OCI-LY7 (cell line): ENCODE measurements around the gene SLC17A2. TPM values are rescaled to one million over a fixed set of nuclear protein-coding genes. Genes with fewer than 3 reads are reported as not detected.

Source experiments
- BruUV-seq: library from RNA; stranded (reverse); fragments of 400-500 nt; replicated peaks from 2 replicates; lab custom pipeline; 2021; lab: Mats Ljungman, UMichigan
- CTCF ChIA-PET: fragments of 300-600 bp; sonication (Branson Sonifier 250); formaldehyde crosslinking; loops from one replicate; lab custom pipeline; 2022; ENCODE audit warnings: antibody characterized with exemption; ENCODE audit not compliant: unreplicated experiment; lab: Charles Lee
- POLR2A ChIA-PET: fragments of 300-600 bp; sonication (Branson Sonifier 250); formaldehyde crosslinking; loops from one replicate; lab custom pipeline; 2022; ENCODE audit warnings: antibody characterized with exemption; lab: Charles Lee
- DNase-seq: peaks from one replicate; pipeline ENCODE4 v3.0.0-alpha.2; 2015; ENCODE audit warnings: low spot score
- H2AFZ ChIP-seq: fragments of 200-600 bp; sonication (generic), shearing (Covaris generic); 2 replicates; pipeline ENCODE4 v1.6.1; 2014; ENCODE audit warnings: mild to moderate bottlenecking, antibody characterized with exemption, low read length, moderate library complexity
- H3K27ac ChIP-seq: fragments of 200-600 bp; sonication (generic); 2 replicates; pipeline ENCODE4 v1.5.1; 2014; ENCODE audit warnings: mixed run types, low read depth, mild to moderate bottlenecking, moderate library complexity, low read length, inconsistent platforms; ENCODE audit not compliant: poor library complexity, severe bottlenecking
- H3K36me3 ChIP-seq: fragments of 200-600 bp; sonication (generic); 2 replicates; pipeline ENCODE4 v1.6.1; 2014; ENCODE audit warnings: mild to moderate bottlenecking, antibody characterized with exemption, low read length, moderate library complexity, mixed read lengths; ENCODE audit not compliant: insufficient read depth
- H3K4me1 ChIP-seq: fragments of 200-600 bp; sonication (generic); 2 replicates; pipeline ENCODE4 v1.5.1; 2014; ENCODE audit warnings: mild to moderate bottlenecking, low read length; ENCODE audit not compliant: insufficient read depth, poor library complexity, severe bottlenecking
- H3K4me2 ChIP-seq: fragments of 200-600 bp; sonication (generic); 2 replicates; pipeline ENCODE4 v1.6.1; 2014; ENCODE audit warnings: mild to moderate bottlenecking, low read length
- H3K4me3 ChIP-seq: fragments of 200-600 bp; sonication (generic); 2 replicates; pipeline ENCODE4 v1.5.1; 2014; ENCODE audit warnings: mild to moderate bottlenecking, low read depth, low read length; ENCODE audit not compliant: poor library complexity, severe bottlenecking
- H3K79me2 ChIP-seq: fragments of 200-600 bp; sonication (generic); 2 replicates; pipeline ENCODE4 v1.6.1; 2016; ENCODE audit warnings: low read depth, mild to moderate bottlenecking, low read length, moderate library complexity, mixed read lengths; ENCODE audit not compliant: insufficient read depth
- H3K9me2 ChIP-seq: fragments of 200-600 bp; sonication (generic); 2 replicates; pipeline ENCODE4 v1.6.1; 2016; ENCODE audit warnings: mild to moderate bottlenecking, low read length, mixed read lengths; ENCODE audit not compliant: insufficient read depth
- H3K9me3 ChIP-seq: fragments of 200-600 bp; sonication (generic); 2 replicates; pipeline ENCODE4 v1.6.1; 2014; ENCODE audit warnings: mild to moderate bottlenecking, mixed run types, low read length, mixed read lengths
- H4K20me1 ChIP-seq: fragments of 200-600 bp; sonication (generic); 2 replicates; pipeline ENCODE4 v1.6.1; 2014; ENCODE audit warnings: mild to moderate bottlenecking, antibody characterized with exemption, low read length, moderate library complexity, mixed read lengths; ENCODE audit not compliant: insufficient read depth
- CTCF ChIP-seq: fragments of 200-600 bp; sonication (generic); conservative IDR thresholded peaks from 2 replicates; pipeline ENCODE4 v1.5.1; 2014; ENCODE audit warnings: mild to moderate bottlenecking, antibody characterized with exemption, low read length, moderate library complexity, mixed read lengths
- EZH2phosphoT487 ChIP-seq: fragments of 200-600 bp; sonication (generic); IDR thresholded peaks from 2 replicates; pipeline ENCODE4 v1.6.1; 2018; ENCODE audit warnings: low read depth, borderline replicate concordance, mild to moderate bottlenecking, mixed run types, antibody characterized with exemption, low read length, moderate library complexity, mixed read lengths
- intact Hi-C: fragments of 100-400 bp; cut with micrococcal nuclease; formaldehyde crosslinking; loops from one replicate; pipeline ENCODE4 v1.10.0; 2022; ENCODE audit not compliant: unreplicated experiment
- total RNA-seq, 2 experiments: library from RNA; depleted of rRNA in 1 of 2; stranded (reverse); fragments of >200 nt in 1 of 2; shearing (Covaris generic) in 1 of 2; gene quantifications; 2 replicates each; pipeline ENCODE4 v1.2.3, GENCODE V29; 2014 to 2022

SLC17A2 gene
- total RNA-seq, 2 experiments from 2014 or later = not detected

- H3K4me3 ChIP-seq = peak overlapping the region; percentile 96
- TF ChIP-seq CTCF (no peak), EZH2phosphoT487 (no peak)
- no peak overlapping the region for H2AFZ ChIP-seq
- H3K27ac ChIP-seq = no peak overlapping the region
- H3K36me3 ChIP-seq = peaks cover 58% of the 10 kb centered on the region
- H3K79me2 ChIP-seq = peaks cover 54% of the 10 kb centered on the region
- peak overlapping the region; percentile 89 for H3K4me2 ChIP-seq
- peaks cover 64% of the 10 kb centered on the region for H3K4me1 ChIP-seq
- no peak for DNase-seq
- ChIA-PET POLR2A (interaction anchor here (0.7 to 1.7 kb wide), 3 partner anchors 10 to 61 kb away, joined by 3 to 13 read pairs (median 5); no protein-coding TSS in a partner anchor), CTCF (interaction anchor here (0.5 kb wide), 1 partner anchor 27 kb away, joined by 3 read pairs; no protein-coding TSS in a partner anchor)
- H3K9me3 ChIP-seq = peaks cover 14% of the 10 kb centered on the region; the same call in 1 of the 2 replicates
- no peaks in the 10 kb centered on the region for H3K9me2 ChIP-seq
- intact Hi-C loops = no loop called here
- no TSS peak for BruUV-seq
- H4K20me1 ChIP-seq = no peaks in the 10 kb centered on the region
Measured at GRCh38 chr6:25965058-25965457, 34.6 kb upstream of the SLC17A2 start.

GRCh38 chr6:25963426-25964123 lies 33.1 kb upstream of the SLC17A2 start:
- H3K4me1 ChIP-seq = peaks cover 68% of the 10 kb centered on the region
- peak overlapping the region; percentile 94 for H3K27ac ChIP-seq
- peak; percentile 28 for DNase-seq
- H3K4me2 ChIP-seq = peak overlapping the region; percentile 89
- TF ChIP-seq EZH2phosphoT487 (no peak), CTCF (no peak)
- no TSS peak for BruUV-seq
- peaks cover 54% of the 10 kb centered on the region for H3K79me2 ChIP-seq
- peaks cover 28% of the 10 kb centered on the region; the same call in 1 of the 2 replicates for H3K9me3 ChIP-seq
- no peaks in the 10 kb centered on the region for H4K20me1 ChIP-seq
- intact Hi-C loops = no loop called here
- CTCF ChIA-PET = no interaction called here
- H3K4me3 ChIP-seq = peak overlapping the region; percentile 96
- peaks cover 51% of the 10 kb centered on the region for H3K36me3 ChIP-seq
- POLR2A ChIA-PET = interaction anchor here (0.7 to 3.4 kb wide), 4 partner anchors 9 to 57 kb away, joined by 3 to 25 read pairs (median 14); a partner anchor contains a TSS
- no peaks in the 10 kb centered on the region for H3K9me2 ChIP-seq
- H2AFZ ChIP-seq = no peak overlapping the region
